HG02610 (cell line): ENCODE measurements around the gene SRPX.

Experiments
- ATAC-seq: cut with Tn5 transposase; IDR thresholded peaks from one replicate; pipeline ENCODE4 v1.9.1; 2021; ENCODE audit warnings: mild to moderate bottlenecking, moderate library complexity; ENCODE audit not compliant: unreplicated experiment

SRPX gene

GRCh38 chrX:38211891-38212635, 8.6 kb downstream of the SRPX start:
- no peak for ATAC-seq

- ATAC-seq, result no peak
These were observed 14.1 kb downstream of the SRPX start for GRCh38 chrX:38206542-38206941.

GRCh38 chrX:38206036-38206435, 14.6 kb downstream of the SRPX start:
- ATAC-seq, result no peak

- ATAC-seq, result no peak
These were observed 15.6 kb downstream of the SRPX start for GRCh38 chrX:38205039-38205438.

- ATAC-seq, result no peak
These were observed 28.5 kb downstream of the SRPX start for GRCh38 chrX:38192007-38192810.

GRCh38 chrX:38189431-38190250, 31.0 kb downstream of the SRPX start:
- ATAC-seq, result no peak

GRCh38 chrX:38183596-38183995, 37.1 kb downstream of the SRPX start:
- ATAC-seq, result no peak

- ATAC-seq, result no peak
These were observed 39.3 kb downstream of the SRPX start for GRCh38 chrX:38181357-38181756.

GRCh38 chrX:38178396-38178795, 42.3 kb downstream of the SRPX start:
- ATAC-seq, result no peak

- ATAC-seq, result no peak
These were observed 45.5 kb downstream of the SRPX start for GRCh38 chrX:38175139-38175538.

GRCh38 chrX:38172596-38172995, 48.1 kb downstream of the SRPX start:
- ATAC-seq, result no peak

GRCh38 chrX:38170556-38170955, 50.1 kb downstream of the SRPX start:
- no peak for ATAC-seq

- ATAC-seq, result no peak
These were observed 54.1 kb downstream of the SRPX start for GRCh38 chrX:38166478-38167083.

- no peak for ATAC-seq
These were observed 55.6 kb downstream of the SRPX start for GRCh38 chrX:38165023-38165422.

GRCh38 chrX:38163193-38163592, 57.5 kb downstream of the SRPX start:
- ATAC-seq, result no peak

GRCh38 chrX:38156838-38157237, 63.8 kb downstream of the SRPX start:
- no peak for ATAC-seq

- ATAC-seq, result no peak
These were observed 65.9 kb downstream of the SRPX start for GRCh38 chrX:38154818-38155217.

- no peak for ATAC-seq
These were observed 66.3 kb downstream of the SRPX start for GRCh38 chrX:38154340-38154739.

- ATAC-seq, result no peak
These were observed 69.2 kb downstream of the SRPX start for GRCh38 chrX:38151441-38151840.

- ATAC-seq, result no peak
These were observed 69.7 kb downstream of the SRPX start for GRCh38 chrX:38150993-38151392.

GRCh38 chrX:38149016-38149415, 71.7 kb downstream of the SRPX start:
- no peak for ATAC-seq
